WTC11 (cell line): ENCODE results near the gene PLEKHH1. TPM values are rescaled to one million over a fixed set of nuclear protein-coding genes. Genes with fewer than 3 reads are reported as not detected.

Experiments
- ATAC-seq: fragments of 200-7000 bp; cut with Tn5 transposase; 2 replicates; pipeline ENCODE4 v1.10.0; 2021; ENCODE audit warnings: mild to moderate bottlenecking, moderate library complexity
- CTCF ChIA-PET: fragments of 300-600 bp; sonication (Branson Sonifier 250); formaldehyde crosslinking; loops from one replicate; lab custom pipeline; 2021; ENCODE audit warnings: antibody characterized with exemption; lab: Charles Lee
- POLR2A ChIA-PET: fragments of 350-600 bp; sonication (Branson Sonifier 250); formaldehyde crosslinking; loops from one replicate; lab custom pipeline; 2021; ENCODE audit warnings: antibody characterized with exemption; lab: Charles Lee
- DNase-seq: peaks from one replicate; pipeline ENCODE4 v3.0.0; 2021; ENCODE audit warnings: low spot score
- H3K27ac Mint-ChIP-seq: 2 replicates; pipeline ENCODE4 v1.8.0; 2021; ENCODE audit warnings: mixed read lengths
- H3K27me3 Mint-ChIP-seq: 2 replicates; pipeline ENCODE4 v1.8.0; 2021; ENCODE audit warnings: low read depth, mild to moderate bottlenecking, moderate library complexity, mixed read lengths
- H3K36me3 Mint-ChIP-seq: 2 replicates; pipeline ENCODE4 v1.8.0; 2021; ENCODE audit warnings: mixed read lengths
- H3K4me1 Mint-ChIP-seq: 2 replicates; pipeline ENCODE4 v1.8.0; 2022; ENCODE audit warnings: mixed read lengths
- H3K4me3 Mint-ChIP-seq: 2 replicates; pipeline ENCODE4 v1.8.0; 2021; ENCODE audit warnings: mild to moderate bottlenecking, moderate library complexity, mixed read lengths
- H3K9me3 Mint-ChIP-seq: 2 replicates; pipeline ENCODE4 v1.8.0; 2021; ENCODE audit warnings: mixed read lengths
- ATF6 ChIP-seq: sonication (generic); formaldehyde crosslinking; IDR thresholded peaks from 2 replicates; pipeline ENCODE4 v1.8.1; 2023; ENCODE audit warnings: mild to moderate bottlenecking, missing genetic modification reagents
- CREM ChIP-seq: sonication (generic); formaldehyde crosslinking; IDR thresholded peaks from 2 replicates; pipeline ENCODE4 v1.8.1; 2022; ENCODE audit warnings: mild to moderate bottlenecking, missing genetic modification reagents, moderate library complexity
- HMGA2 ChIP-seq: fragments of 250-450 bp; sonication (Bioruptor Pico); IDR thresholded peaks from 2 replicates; pipeline ENCODE4 v1.4.0; 2021; ENCODE audit warnings: mild to moderate bottlenecking, moderate library complexity
- MLX ChIP-seq: sonication (generic); formaldehyde crosslinking; IDR thresholded peaks from 2 replicates; pipeline ENCODE4 v1.8.1; 2023; ENCODE audit warnings: mild to moderate bottlenecking, missing genetic modification reagents, moderate library complexity
- NFE2L1 ChIP-seq: sonication (generic); formaldehyde crosslinking; IDR thresholded peaks from 2 replicates; pipeline ENCODE4 v1.8.1; 2023; ENCODE audit warnings: missing genetic modification reagents
- SMAD3 ChIP-seq: sonication (generic); formaldehyde crosslinking; IDR thresholded peaks from 2 replicates; pipeline ENCODE4 v1.8.0; 2022; ENCODE audit warnings: missing genetic modification reagents, mild to moderate bottlenecking, borderline replicate concordance
- ZBTB43 ChIP-seq: sonication (generic); formaldehyde crosslinking; IDR thresholded peaks from 2 replicates; pipeline ENCODE4 v1.8.1; 2023; ENCODE audit warnings: mild to moderate bottlenecking, missing genetic modification reagents
- ZNF121 ChIP-seq: sonication (generic); formaldehyde crosslinking; IDR thresholded peaks from 2 replicates; pipeline ENCODE4 v1.8.0; 2023; ENCODE audit warnings: missing genetic modification reagents
- ZNF232 ChIP-seq: sonication (generic); formaldehyde crosslinking; IDR thresholded peaks from 2 replicates; pipeline ENCODE4 v1.8.0; 2022; ENCODE audit warnings: mild to moderate bottlenecking, missing genetic modification reagents
- ZNF263 ChIP-seq: sonication (generic); formaldehyde crosslinking; IDR thresholded peaks from 2 replicates; pipeline ENCODE4 v1.8.1; 2022; ENCODE audit warnings: low read depth, mild to moderate bottlenecking, moderate library complexity, missing genetic modification reagents
- ZNF512 ChIP-seq: sonication (generic); formaldehyde crosslinking; IDR thresholded peaks from 2 replicates; pipeline ENCODE4 v1.8.1; 2022; ENCODE audit warnings: missing genetic modification reagents, borderline replicate concordance
- total RNA-seq: library from RNA; stranded (reverse); gene quantifications from 3 replicates; pipeline ENCODE4 v1.2.3, GENCODE V29; 2021
- TF ChIP-seq, protein P1 (sequence below): fragments of 250-450 bp; sonication (Bioruptor Pico); IDR thresholded peaks from 2 replicates; pipeline ENCODE4 v1.9.0; 2021; ENCODE audit warnings: mild to moderate bottlenecking, borderline replicate concordance
- TF ChIP-seq, protein P2 (sequence below): sonication (generic); formaldehyde crosslinking; IDR thresholded peaks from 2 replicates; pipeline ENCODE4 v1.8.0; 2022; ENCODE audit warnings: mild to moderate bottlenecking, missing genetic modification reagents
- TF ChIP-seq, protein P3 (sequence below): sonication (generic); formaldehyde crosslinking; IDR thresholded peaks from 2 replicates; pipeline ENCODE4 v1.8.0; 2022; ENCODE audit warnings: missing genetic modification reagents

PLEKHH1 gene
- total RNA-seq, 1 experiment from 2014 or later = 48.3 TPM

DNA sequence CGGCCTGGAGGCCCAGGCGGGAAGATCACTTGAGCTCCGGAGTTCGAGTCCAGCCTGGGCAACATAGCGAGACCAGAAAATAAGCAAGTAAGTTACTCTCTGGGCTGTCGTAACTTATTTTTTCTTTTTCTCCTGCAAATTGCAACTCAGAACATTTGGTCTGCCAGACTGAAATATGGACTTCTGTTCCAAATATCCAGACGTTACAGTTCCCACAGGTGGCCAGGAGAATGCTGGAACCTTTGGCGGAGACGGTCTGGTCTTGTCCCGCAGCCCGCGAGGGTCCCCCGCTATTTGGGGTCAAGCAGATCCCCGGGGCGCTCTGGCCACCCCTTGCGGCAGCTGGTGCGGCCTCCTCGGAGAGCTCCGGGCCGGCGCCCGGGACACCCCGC lies 488 bp upstream of the PLEKHH1 start:
- ChIA-PET CTCF (interaction anchor here (0.7 to 5.3 kb wide), 12 partner anchors 9 to 173 kb away, joined by 3 to 40 read pairs (median 4); partner anchors contain the start of genes ATP6V1D and PIGH), POLR2A (interaction anchor here (0.6 to 2.6 kb wide), 6 partner anchors 9 to 162 kb away, joined by 3 to 29 read pairs (median 3); no protein-coding TSS in a partner anchor)
- ATAC-seq (no peak), DNase-seq (no peak)
- Mint-ChIP-seq H3K4me1 (peaks cover 31% of the 10 kb centered on the region), H3K27ac (peak overlapping the region; percentile 21; the same call in 1 of the 2 replicates), H3K9me3 (no peaks in the 10 kb centered on the region), H3K4me3 (peak overlapping the region; percentile 68), H3K27me3 (peaks cover 2% of the 10 kb centered on the region; the same call in 1 of the 2 replicates), H3K36me3 (no peaks in the 10 kb centered on the region)
- TF ChIP-seq MLX (CRISPR knock-in tag) (no peak), CREM (CRISPR knock-in tag) (no peak), ZBTB43 (CRISPR knock-in tag) (no peak), ZNF232 (CRISPR knock-in tag) (no peak), ZNF121 (CRISPR knock-in tag) (no peak), NFE2L1 (CRISPR knock-in tag) (no peak)
- TF ChIP-seq, protein P1, sequence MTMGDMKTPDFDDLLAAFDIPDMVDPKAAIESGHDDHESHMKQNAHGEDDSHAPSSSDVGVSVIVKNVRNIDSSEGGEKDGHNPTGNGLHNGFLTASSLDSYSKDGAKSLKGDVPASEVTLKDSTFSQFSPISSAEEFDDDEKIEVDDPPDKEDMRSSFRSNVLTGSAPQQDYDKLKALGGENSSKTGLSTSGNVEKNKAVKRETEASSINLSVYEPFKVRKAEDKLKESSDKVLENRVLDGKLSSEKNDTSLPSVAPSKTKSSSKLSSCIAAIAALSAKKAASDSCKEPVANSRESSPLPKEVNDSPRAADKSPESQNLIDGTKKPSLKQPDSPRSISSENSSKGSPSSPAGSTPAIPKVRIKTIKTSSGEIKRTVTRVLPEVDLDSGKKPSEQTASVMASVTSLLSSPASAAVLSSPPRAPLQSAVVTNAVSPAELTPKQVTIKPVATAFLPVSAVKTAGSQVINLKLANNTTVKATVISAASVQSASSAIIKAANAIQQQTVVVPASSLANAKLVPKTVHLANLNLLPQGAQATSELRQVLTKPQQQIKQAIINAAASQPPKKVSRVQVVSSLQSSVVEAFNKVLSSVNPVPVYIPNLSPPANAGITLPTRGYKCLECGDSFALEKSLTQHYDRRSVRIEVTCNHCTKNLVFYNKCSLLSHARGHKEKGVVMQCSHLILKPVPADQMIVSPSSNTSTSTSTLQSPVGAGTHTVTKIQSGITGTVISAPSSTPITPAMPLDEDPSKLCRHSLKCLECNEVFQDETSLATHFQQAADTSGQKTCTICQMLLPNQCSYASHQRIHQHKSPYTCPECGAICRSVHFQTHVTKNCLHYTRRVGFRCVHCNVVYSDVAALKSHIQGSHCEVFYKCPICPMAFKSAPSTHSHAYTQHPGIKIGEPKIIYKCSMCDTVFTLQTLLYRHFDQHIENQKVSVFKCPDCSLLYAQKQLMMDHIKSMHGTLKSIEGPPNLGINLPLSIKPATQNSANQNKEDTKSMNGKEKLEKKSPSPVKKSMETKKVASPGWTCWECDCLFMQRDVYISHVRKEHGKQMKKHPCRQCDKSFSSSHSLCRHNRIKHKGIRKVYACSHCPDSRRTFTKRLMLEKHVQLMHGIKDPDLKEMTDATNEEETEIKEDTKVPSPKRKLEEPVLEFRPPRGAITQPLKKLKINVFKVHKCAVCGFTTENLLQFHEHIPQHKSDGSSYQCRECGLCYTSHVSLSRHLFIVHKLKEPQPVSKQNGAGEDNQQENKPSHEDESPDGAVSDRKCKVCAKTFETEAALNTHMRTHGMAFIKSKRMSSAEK = no peak
- TF ChIP-seq, protein P2, sequence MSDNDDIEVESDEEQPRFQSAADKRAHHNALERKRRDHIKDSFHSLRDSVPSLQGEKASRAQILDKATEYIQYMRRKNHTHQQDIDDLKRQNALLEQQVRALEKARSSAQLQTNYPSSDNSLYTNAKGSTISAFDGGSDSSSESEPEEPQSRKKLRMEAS = 0 out of 2 replicates have a peak, but pooled peaks have one; percentile 39
- TF ChIP-seq, protein P3, sequence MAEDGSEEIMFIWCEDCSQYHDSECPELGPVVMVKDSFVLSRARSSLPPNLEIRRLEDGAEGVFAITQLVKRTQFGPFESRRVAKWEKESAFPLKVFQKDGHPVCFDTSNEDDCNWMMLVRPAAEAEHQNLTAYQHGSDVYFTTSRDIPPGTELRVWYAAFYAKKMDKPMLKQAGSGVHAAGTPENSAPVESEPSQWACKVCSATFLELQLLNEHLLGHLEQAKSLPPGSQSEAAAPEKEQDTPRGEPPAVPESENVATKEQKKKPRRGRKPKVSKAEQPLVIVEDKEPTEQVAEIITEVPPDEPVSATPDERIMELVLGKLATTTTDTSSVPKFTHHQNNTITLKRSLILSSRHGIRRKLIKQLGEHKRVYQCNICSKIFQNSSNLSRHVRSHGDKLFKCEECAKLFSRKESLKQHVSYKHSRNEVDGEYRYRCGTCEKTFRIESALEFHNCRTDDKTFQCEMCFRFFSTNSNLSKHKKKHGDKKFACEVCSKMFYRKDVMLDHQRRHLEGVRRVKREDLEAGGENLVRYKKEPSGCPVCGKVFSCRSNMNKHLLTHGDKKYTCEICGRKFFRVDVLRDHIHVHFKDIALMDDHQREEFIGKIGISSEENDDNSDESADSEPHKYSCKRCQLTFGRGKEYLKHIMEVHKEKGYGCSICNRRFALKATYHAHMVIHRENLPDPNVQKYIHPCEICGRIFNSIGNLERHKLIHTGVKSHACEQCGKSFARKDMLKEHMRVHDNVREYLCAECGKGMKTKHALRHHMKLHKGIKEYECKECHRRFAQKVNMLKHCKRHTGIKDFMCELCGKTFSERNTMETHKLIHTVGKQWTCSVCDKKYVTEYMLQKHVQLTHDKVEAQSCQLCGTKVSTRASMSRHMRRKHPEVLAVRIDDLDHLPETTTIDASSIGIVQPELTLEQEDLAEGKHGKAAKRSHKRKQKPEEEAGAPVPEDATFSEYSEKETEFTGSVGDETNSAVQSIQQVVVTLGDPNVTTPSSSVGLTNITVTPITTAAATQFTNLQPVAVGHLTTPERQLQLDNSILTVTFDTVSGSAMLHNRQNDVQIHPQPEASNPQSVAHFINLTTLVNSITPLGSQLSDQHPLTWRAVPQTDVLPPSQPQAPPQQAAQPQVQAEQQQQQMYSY (CRISPR knock-in tag) = no peak

DNA sequence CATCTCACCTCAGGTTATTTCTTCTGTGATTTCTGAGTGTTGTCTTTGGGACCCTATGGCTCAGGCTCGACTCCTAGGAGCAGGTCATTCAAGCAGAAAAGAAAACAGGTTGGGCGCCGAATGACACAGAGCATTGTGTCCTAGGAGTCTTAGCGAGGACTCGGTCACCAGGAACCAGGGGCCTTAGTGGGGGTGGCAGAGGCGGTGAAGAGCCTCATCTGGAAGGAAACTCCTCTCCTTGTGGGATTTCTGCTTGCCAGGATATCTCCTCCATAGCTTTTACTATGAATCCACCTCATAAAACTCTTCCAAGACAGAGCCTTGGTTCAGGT lies 630 bp downstream of the PLEKHH1 start:
- POLR2A ChIA-PET = interaction anchor here (0.6 to 2.6 kb wide), 3 partner anchors 8 to 21 kb away, joined by 3 to 29 read pairs (median 3); no protein-coding TSS in a partner anchor
- Mint-ChIP-seq H3K27me3 (peaks cover 2% of the 10 kb centered on the region; the same call in 1 of the 2 replicates), H3K27ac (peak overlapping the region; percentile 89; the same call in 1 of the 2 replicates), H3K9me3 (no peaks in the 10 kb centered on the region), H3K4me3 (peak overlapping the region; percentile 86), H3K4me1 (peaks cover 35% of the 10 kb centered on the region), H3K36me3 (no peaks in the 10 kb centered on the region)
- CTCF ChIA-PET = interaction anchor here (0.9 to 5.3 kb wide), 9 partner anchors 8 to 114 kb away, joined by 4 to 40 read pairs (median 4); no protein-coding TSS in a partner anchor
- ATAC-seq = no peak
- DNase-seq = no peak
- TF ChIP-seq ZNF232 (CRISPR knock-in tag) = no peak
- no peak for TF ChIP-seq ATF6 (CRISPR knock-in tag)
- no peak for TF ChIP-seq ZNF263 (CRISPR knock-in tag)
- TF ChIP-seq ZNF512 (CRISPR knock-in tag) = no peak
- no peak for TF ChIP-seq SMAD3 (CRISPR knock-in tag)
- TF ChIP-seq HMGA2 (CRISPR knock-in tag) = no peak
- no peak for TF ChIP-seq MLX (CRISPR knock-in tag)
